GM21717 (cell line): ENCODE data around the gene PSME3.
"Not testable (repeated sequence)": the region's sequence is repeated elsewhere in the genome, so short reads cannot be mapped to it uniquely, and the experiment has no call there.

Source experiments
- ATAC-seq: cut with Tn5 transposase; IDR thresholded peaks from one replicate; pipeline ENCODE4 v1.9.1; 2021; ENCODE audit warnings: mild to moderate bottlenecking, moderate library complexity; ENCODE audit not compliant: unreplicated experiment

The PSME3 gene

DNA sequence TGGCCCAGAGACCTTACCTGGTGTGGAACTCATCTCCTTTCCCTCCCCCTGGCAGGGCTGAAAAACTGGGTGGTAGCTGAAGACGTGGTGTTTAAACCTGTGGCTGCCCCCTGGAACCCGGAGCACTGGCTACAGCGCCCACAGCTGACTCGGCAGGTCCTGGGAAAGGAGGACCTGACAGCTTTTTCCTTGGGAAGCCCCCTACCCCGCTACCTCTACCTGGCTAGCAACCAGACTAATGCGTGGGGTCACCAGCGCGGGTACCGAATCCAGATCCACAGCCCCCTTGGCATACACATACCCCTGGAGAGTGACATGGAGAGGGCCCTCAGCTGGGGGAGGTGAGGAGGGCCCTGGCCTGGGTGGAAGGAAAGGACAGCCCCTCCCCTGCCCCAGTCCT, 15.8 kb downstream of the PSME3 start:
- no peak for ATAC-seq

DNA sequence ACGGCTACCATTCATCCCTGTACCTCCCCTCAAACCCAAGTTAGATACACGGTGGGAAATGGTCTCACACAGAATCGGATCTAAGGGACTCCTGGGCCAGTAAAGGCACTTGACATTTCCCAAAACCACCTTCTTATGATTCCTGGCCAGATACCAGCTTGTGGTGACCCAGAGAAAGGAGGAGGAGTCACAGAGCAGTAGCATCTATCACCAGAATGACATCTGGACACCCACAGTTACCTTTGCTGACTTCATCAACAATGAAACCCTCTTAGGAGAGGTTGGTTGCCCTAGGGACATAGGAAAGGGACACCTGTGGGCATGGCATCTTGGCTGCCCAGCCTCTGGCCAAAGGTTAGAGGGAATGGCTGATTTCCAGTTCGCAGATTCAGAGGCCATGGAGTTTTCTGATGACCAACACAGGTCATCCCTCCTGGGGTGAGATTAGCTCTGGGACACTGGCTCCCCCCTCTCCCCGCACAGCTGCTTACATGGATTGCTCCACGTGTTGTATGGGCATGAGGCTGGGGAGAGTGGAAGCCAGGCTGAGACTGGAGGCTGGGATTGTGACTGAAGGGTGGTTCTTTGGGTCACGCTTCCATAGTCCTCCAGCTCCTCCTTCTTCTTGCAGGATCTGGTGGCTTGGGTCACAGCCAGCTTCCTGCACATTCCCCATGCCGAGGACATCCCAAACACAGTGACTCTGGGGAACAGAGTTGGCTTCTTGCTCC, 16.4 kb downstream of the PSME3 start:
- no peak for ATAC-seq

DNA sequence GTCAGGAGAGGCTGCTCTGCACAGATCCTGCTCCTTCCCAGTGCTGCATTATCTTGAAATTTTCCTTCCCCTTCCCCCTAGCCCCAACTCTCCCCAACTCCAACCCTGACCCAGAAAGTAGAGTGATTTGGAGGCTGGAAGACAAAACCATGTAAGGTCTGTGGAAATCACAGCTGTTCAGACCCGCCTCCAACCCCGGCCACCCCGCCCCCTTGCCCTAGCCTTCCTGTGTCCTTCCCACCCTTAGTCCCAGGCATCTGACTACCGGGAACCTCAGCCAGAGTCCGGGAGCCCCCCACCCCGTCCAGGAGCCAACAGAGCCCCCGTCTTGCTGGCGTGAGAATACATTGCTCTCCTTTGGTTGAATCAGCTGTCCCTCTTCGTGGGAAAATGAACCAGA, 17.8 kb downstream of the PSME3 start, which contains the start of gene AOC3:
Gene AOC3, plus strand, starts transcription at position 246 of the 400 bp plus-strand sequence. Its CDS starts 145 bp downstream, at position 391.
- no peak for ATAC-seq

DNA sequence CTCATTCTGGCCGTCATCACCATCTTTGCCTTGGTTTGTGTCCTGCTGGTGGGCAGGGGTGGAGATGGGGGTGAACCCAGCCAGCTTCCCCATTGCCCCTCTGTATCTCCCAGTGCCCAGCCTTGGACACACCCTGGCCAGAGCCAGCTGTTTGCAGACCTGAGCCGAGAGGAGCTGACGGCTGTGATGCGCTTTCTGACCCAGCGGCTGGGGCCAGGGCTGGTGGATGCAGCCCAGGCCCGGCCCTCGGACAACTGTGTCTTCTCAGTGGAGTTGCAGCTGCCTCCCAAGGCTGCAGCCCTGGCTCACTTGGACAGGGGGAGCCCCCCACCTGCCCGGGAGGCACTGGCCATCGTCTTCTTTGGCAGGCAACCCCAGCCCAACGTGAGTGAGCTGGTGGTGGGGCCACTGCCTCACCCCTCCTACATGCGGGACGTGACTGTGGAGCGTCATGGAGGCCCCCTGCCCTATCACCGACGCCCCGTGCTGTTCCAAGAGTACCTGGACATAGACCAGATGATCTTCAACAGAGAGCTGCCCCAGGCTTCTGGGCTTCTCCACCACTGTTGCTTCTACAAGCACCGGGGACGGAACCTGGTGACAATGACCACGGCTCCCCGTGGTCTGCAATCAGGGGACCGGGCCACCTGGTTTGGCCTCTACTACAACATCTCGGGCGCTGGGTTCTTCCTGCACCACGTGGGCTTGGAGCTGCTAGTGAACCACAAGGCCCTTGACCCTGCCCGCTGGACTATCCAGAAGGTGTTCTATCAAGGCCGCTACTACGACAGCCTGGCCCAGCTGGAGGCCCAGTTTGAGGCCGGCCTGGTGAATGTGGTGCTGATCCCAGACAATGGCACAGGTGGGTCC, 18.4 kb downstream of the PSME3 start:
- not testable (repeated sequence) for ATAC-seq

DNA sequence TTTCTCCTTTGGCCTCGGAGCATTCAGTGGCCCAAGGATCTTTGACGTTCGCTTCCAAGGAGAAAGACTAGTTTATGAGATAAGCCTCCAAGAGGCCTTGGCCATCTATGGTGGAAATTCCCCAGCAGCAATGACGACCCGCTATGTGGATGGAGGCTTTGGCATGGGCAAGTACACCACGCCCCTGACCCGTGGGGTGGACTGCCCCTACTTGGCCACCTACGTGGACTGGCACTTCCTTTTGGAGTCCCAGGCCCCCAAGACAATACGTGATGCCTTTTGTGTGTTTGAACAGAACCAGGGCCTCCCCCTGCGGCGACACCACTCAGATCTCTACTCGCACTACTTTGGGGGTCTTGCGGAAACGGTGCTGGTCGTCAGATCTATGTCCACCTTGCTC, 19.2 kb downstream of the PSME3 start:
- ATAC-seq, result no peak

DNA sequence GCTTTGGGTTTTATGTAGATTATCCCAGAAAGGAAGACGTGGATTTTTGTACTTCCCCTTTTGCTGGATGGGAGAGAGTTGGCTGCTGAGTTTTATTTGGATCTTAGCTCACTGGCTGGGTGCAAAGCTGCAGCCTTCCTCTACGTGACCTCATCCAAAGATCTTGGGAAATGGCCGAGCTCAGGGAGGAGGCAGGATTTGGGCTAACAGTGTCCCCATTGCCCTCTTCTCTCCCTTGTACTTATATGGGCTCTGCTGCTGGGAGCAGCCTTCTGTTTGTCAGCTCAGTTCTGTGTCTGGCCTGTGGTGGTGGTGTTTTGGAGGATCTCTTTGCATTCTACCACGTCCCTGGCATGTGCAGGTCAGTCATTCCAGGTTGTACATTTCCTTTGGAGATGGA, 19.8 kb downstream of the PSME3 start:
- ATAC-seq, result no peak

DNA sequence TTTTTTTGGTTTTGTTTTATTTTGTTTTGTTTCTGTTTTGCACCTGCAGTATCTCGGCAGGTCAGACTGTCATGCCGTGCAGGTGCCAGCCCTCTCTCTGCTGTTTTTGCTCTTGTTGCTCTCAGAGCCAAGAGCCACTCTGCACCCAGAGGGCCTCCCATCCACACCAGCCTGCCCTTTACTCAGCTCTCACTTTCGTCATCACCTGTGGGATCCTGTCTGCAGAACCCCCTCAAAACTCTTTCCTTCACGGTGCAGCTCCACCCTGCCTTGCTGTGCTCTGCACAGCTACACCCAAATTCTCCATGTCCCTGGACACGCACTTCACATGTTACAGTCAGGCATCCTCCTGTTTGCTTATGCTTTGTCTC, 20.4 kb downstream of the PSME3 start:
- no peak for ATAC-seq

DNA sequence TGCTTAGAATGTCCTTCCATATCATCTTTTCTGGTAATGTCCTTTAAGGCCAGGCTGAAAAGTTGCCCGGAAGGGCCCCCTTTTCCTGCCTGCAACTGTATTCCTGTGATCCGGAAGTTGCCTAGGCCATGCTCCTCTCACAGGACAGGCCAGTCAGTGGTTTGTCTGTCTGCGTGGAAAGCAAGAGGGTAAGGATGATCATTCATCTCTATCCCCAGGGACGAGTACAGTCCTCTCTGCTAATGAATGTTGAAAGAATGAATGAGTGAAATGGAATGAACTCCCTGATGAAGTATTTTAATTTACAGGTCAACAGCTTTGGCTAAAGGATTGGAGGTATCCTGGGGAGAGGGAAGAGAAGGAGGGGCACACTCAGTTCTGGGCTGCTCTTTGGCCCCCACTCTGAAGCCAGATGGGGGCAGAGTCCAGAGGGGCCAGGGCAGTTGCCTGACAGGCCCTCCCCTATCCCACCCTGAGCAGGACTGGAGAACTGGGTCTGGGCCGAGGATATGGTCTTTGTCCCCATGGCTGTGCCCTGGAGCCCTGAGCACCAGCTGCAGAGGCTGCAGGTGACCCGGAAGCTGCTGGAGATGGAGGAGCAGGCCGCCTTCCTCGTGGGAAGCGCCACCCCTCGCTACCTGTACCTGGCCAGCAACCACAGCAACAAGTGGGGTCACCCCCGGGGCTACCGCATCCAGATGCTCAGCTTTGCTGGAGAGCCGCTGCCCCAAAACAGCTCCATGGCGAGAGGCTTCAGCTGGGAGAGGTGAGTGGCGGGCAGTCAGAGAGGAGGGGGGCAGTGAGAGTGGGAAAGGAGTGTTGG, 21.0 kb downstream of the PSME3 start:
- no peak for ATAC-seq

DNA sequence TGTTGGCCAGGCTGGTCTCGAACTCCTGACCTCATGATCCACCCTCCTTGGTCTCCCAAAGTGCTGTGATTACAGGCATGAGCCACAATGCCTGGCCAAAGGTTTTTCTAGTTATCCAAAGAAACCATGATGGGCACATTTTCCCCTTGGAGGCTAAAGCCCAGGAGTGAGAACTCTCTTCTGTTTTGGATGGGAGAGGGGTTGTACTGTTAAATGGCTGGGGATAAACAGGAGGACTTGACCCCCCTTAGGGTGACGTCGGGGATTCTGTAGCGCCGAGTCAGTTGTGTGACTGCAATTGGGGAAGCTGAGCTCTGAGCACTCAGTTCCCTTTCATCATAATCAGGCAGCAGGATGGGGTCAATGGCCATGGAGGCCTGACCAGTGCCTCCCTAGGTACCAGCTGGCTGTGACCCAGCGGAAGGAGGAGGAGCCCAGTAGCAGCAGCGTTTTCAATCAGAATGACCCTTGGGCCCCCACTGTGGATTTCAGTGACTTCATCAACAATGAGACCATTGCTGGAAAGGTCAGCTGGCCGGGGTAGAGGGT, 21.9 kb downstream of the PSME3 start:
- ATAC-seq, result no peak

DNA sequence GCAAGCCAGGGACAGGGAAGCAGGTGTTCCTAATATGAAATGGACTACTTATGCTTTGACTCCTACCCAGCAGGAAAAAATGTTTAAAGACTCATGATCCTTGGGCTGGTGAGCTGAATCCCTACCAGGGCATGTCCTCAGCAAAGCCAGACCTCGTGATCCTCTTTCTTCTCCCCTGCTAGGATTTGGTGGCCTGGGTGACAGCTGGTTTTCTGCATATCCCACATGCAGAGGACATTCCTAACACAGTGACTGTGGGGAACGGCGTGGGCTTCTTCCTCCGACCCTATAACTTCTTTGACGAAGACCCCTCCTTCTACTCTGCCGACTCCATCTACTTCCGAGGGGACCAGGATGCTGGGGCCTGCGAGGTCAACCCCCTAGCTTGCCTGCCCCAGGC, 22.9 kb downstream of the PSME3 start:
- not testable (repeated sequence) for ATAC-seq

DNA sequence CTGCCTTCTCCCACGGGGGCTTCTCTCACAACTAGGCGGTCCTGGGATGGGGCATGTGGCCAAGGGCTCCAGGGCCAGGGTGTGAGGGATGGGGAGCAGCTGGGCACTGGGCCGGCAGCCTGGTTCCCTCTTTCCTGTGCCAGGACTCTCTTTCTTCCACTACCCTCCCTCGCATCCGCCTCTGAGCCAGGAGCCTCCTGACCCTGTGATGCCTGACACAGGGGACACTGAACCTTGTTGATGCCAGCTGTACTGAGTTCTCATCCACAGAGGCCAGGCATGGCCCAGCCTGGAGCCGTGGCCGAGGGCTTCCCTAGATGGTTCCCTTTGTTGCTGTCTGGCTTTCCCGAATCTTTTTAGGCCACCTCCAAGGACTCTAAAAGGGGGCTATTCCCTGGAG, 23.3 kb downstream of the PSME3 start:
- ATAC-seq, result not testable (repeated sequence)

DNA sequence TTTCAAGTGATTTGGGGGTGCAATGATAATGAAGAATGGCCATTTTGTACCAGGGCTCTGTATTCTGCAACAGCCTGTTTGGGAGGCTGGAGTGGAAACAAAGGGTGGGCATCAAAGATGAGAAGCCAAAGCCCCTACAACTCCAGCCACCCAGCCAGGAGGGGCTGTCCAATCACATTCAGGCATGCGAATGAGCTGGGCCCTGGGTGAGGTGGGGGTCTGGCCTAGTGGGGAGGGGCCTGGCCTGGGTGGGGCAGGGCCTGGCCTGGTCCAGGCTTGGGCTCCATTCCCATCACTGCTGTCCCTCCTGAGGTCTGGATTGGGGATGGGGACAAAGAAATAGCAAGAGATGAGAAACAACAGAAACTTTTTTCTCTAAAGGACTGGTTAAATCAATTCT, 24.2 kb downstream of the PSME3 start:
- ATAC-seq, result no peak

DNA sequence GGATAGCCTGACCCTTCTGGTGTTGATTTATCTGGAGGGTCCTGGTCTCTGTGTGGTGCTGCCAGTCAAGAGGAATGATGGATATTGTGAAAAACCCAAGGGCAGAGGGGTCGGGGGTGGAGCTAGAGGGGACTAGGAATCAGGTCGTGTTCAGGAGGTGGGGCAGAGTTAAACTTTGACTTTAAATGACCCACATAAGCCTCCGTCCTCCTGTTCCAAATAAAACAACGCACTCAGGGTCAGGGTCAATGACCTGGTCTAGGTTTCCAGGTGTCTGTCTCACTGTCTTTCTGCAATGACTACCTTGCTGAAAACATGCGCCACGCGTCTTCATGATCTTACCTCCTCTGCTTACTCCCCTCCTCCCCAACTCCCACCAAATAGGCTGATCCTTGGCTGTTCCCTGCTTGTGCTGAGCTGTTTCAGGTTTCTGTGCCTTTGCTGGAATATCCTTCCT, 32.5 kb downstream of the PSME3 start:
- ATAC-seq, result no peak

DNA sequence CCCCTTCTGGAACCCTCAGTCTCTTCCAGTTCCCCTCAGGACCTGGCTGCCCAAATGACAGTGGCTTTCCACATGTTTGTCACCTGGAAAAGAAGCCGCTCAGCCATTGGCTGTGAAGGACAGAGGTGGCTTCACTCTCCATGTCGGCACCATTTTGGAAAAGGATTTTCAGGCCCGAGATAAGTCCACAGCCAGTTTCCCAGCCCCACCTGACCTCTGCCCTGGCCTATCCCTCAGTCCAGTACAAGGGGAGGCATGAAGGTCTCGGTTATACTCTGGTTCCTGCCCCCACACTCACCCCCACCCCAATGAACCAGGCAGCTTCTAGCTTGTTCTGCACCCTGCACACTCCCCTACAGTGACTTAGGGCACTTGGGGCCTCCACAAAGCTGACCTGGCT, 33.0 kb downstream of the PSME3 start:
- ATAC-seq, result no peak

DNA sequence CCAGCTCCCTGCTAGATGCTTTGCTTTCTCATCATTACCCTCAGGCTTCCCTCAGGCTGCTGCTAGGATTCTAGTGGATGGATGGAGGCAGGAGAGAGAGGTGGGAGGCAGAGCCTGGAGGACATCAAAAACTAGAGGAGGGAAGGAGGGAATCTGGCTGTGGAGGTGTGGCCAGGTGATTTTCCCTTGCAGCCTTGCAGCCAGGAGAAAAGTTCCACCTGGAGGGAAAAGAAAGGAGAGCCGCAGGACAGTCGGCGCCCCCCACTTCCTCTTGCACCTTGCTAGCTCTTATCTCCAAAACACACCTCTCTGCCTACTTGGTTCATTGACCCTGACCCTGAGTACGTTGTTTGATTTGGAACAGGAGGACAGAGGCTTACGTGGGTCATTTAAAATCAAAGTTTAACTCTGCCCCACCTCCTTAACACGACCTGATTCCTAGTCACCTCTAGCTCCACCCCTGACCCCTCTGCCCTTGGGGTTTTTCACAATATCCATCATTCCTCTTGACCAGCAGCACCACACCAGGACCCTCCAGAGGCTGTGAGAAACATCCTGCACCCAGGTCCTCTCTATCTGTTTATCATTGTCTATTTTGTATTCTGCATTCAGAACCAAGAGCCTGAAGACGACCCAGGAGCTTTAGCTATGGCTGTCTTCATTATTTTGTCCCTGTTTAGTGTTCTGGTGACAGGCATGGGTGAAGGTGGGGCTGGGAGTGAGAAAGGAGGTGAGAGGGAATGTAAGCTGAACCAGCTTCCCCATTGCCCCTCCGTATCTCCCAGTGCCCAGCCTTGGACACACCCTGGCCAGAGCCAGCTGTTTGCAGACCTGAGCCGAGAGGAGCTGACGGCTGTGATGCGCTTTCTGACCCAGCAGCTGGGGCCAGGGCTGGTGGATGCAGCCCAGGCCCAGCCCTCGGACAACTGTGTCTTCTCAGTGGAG, 33.7 kb downstream of the PSME3 start:
- ATAC-seq, result no peak

DNA sequence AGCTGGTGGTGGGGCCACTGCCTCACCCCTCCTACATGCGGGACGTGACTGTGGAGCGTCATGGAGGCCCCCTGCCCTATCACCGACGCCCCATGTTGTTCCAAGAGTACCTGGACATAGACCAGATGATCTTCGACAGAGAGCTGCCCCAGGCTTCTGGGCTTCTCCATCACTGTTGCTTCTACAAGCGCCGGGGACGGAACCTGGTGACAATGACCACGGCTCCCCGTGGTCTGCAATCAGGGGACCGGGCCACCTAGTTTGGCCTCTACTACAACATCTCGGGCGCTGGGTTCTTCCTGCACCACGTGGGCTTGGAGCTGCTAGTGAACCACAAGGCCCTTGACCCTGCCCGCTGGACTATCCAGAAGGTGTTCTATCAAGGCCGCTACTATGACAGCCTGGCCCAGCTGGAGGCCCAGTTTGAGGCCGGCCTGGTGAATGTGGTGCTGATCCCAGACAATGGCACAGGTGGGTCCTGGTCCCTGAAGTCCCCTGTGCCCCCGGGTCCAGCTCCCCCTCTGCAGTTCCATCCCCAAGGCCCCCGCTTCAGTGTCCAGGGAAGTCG, 34.6 kb downstream of the PSME3 start:
- ATAC-seq, result not testable (repeated sequence)

DNA sequence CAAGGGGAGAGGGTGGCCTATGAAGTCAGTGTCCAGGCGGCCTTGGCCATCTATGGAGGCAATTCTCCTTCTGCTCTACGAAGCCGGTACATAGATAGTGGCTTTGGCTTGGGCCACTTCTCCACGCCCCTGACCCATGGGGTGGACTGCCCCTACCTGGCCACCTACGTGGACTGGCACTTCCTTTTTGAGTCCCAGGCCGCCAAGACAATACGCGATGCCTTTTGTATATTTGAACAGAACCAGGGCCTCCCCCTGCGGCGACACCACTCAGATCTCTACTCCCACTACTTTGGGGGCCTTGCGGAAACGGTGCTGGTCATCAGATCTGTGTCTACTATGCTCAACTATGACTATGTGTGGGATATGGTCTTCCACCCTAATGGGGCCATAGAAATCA, 35.1 kb downstream of the PSME3 start:
- no peak for ATAC-seq

DNA sequence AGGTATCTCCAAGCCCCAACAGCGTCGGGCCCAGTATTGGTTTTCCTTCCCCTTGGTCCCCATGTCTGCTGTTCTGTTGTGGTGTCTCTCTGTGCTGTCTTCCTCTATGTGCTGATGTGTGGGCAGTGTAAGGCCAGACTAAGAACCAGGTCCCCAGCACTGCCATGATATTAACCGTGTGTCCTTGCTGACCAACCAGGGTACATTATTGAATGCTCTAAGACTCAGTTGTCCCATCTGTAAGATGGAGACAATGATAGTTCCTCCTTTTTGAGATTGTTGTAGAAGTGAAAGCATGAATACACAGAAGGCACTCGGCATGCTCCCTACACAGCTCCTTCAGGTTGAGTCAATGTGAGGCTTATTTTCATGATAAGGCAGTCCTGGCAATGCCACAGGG, 38.5 kb downstream of the PSME3 start:
- no peak for ATAC-seq

DNA sequence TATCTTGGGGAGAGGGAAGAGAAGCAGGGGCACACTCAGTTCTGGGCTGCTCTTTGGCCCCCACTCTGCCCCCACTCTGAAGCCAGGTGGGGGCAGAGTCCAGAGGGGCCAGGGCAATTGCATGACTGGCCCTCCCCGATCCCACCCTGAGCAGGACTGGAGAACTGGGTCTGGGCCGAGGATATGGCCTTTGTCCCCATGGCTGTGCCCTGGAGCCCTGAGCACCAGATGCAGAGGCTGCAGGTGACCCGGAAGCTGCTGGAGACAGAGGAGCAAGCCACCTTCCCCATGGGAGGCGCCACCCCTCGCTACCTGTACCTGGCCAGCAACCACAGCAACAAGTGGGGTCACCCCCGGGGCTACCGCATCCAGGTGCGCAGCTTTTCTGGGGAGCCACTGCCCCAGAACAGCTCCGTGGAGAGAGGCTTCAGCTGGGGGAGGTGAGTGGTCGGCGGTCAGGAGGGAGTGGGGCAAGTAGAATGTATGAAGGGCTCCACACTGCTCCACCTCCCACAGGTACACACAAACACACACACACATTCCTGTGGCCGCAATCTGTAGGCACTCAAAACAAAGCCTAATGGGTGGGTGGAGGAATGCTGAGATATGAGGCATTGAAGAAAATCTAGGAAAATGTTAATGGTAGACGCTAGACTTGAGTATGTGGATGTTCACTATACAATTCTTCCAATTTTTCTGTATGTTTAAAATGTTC, 39.2 kb downstream of the PSME3 start:
- no peak for ATAC-seq
